Endothelial cell (in vitro differentiated cells): ENCODE data around the gene CCDC28B. TPM values are rescaled to one million over a fixed set of nuclear protein-coding genes. Genes with fewer than 3 reads are reported as not detected.

ENCODE experiments used
- DNase-seq: peaks from one replicate; pipeline ENCODE4 v3.0.0; 2021; ENCODE audit warnings: low spot score
- H3K27ac Mint-ChIP-seq: one replicate; pipeline ENCODE4 v1.8.0; 2021; ENCODE audit warnings: mixed read lengths, inconsistent platforms; ENCODE audit not compliant: unreplicated experiment
- H3K27me3 Mint-ChIP-seq: one replicate; pipeline ENCODE4 v1.8.0; 2021; ENCODE audit warnings: mild to moderate bottlenecking, moderate library complexity, mixed read lengths, inconsistent platforms; ENCODE audit not compliant: unreplicated experiment
- H3K36me3 Mint-ChIP-seq: one replicate; pipeline ENCODE4 v1.8.0; 2021; ENCODE audit warnings: mild to moderate bottlenecking, low read depth, mixed read lengths, inconsistent platforms; ENCODE audit not compliant: unreplicated experiment
- H3K4me1 Mint-ChIP-seq: one replicate; pipeline ENCODE4 v1.8.0; 2021; ENCODE audit warnings: mild to moderate bottlenecking, mixed read lengths, inconsistent platforms; ENCODE audit not compliant: unreplicated experiment
- H3K4me3 Mint-ChIP-seq: one replicate; pipeline ENCODE4 v1.8.0; 2021; ENCODE audit warnings: mild to moderate bottlenecking, mixed read lengths, inconsistent platforms; ENCODE audit not compliant: unreplicated experiment
- H3K9me3 Mint-ChIP-seq: one replicate; pipeline ENCODE4 v1.8.0; 2021; ENCODE audit warnings: mixed read lengths, inconsistent platforms; ENCODE audit not compliant: unreplicated experiment
- total RNA-seq: library from RNA; stranded (reverse); fragmentation: NEBNext Ultra II Directional; extraction: Animal tissue kit (Norgen Biotek cat#: 25700); gene quantifications from one replicate; pipeline ENCODE4 v1.2.1, GENCODE V29; 2021; ENCODE audit not compliant: unreplicated experiment
- TF ChIP-seq, protein P1 (sequence below): fragments of 200-600 bp; sonication (generic); IDR thresholded peaks from one replicate; pipeline ENCODE4 v1.5.0; 2021; ENCODE audit warnings: antibody characterized with exemption; ENCODE audit not compliant: unreplicated experiment

The CCDC28B gene
- total RNA-seq, 1 donor from 2014 or later = 22.9 TPM

DNA sequence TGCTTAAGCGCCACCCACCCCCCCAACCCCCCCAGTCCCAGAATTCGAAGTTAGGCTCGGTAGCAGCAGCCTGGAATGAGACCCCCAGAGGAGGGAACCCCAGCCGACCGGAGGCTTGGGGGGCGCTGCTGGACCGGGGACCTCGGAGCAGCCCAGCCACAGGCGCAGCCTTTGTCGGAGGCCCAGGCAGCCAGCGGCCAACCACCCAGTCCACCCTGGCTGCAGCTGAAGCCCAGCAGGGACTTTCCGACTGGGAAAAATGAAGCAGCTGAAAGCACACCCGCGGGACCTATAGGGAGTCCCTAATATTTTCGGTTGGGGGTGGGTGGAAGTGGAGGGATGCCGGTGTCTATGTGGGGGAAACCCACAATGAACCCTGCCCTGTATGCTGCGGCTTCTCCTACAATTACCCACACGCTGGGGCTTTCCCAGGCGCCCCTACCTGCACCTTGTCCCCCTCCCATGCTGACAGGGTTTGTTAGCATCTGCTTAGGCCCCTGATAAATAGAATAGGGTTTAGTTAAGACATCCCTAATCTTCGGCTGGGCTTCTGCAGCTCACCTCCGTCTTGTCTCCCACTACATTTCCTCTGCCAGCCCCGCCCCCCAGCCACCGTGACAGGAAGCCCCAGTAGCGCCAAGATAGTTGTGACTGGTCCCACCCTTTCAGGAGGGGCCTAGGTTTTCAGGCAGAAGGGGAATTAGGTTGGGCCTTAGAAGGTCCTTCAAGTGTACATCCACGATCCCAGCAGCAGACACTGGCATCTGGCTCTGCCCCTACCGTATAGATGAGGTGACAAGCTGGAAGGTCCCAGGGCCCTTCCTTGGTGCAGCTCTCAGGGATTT, 838 bp downstream of the CCDC28B start:
- Mint-ChIP-seq H3K27me3 (peaks cover 23% of the 10 kb centered on the region), H3K36me3 (peaks cover 19% of the 10 kb centered on the region), H3K9me3 (no peaks in the 10 kb centered on the region), H3K27ac (peak overlapping the region; percentile 57), H3K4me1 (peaks cover 34% of the 10 kb centered on the region), H3K4me3 (peak overlapping the region; percentile 92)
- peak; percentile 60 for DNase-seq
- TF ChIP-seq, protein P1, sequence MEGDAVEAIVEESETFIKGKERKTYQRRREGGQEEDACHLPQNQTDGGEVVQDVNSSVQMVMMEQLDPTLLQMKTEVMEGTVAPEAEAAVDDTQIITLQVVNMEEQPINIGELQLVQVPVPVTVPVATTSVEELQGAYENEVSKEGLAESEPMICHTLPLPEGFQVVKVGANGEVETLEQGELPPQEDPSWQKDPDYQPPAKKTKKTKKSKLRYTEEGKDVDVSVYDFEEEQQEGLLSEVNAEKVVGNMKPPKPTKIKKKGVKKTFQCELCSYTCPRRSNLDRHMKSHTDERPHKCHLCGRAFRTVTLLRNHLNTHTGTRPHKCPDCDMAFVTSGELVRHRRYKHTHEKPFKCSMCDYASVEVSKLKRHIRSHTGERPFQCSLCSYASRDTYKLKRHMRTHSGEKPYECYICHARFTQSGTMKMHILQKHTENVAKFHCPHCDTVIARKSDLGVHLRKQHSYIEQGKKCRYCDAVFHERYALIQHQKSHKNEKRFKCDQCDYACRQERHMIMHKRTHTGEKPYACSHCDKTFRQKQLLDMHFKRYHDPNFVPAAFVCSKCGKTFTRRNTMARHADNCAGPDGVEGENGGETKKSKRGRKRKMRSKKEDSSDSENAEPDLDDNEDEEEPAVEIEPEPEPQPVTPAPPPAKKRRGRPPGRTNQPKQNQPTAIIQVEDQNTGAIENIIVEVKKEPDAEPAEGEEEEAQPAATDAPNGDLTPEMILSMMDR = no peak

DNA sequence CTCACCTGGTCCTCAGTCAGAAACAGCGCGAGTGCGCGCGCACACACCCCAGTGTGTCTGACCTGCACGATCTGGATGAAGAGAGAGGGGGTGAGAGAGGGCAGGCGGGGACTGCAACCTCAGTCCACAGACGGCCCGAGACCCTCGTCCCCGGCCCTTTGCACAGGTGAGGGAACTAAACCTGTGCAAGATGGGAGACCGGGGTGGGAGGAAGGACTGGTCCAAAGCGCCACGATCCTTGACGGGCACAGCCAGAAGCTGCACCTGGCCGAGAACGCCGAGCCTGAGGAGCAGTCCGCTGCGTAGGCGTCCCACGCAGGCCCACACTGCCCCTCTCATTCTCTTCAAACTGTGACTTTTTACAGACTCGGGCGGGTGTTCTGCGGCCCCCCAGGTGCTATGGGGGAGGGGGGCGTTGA, 4.6 kb downstream of the CCDC28B start:
- H3K36me3 Mint-ChIP-seq = no peaks in the 10 kb centered on the region
- H3K9me3 Mint-ChIP-seq = no peaks in the 10 kb centered on the region
- no peak overlapping the region for H3K27ac Mint-ChIP-seq
- TF ChIP-seq, protein P1 = no peak
- DNase-seq = no peak
- H3K4me3 Mint-ChIP-seq = peak overlapping the region; percentile 91
- peaks cover 14% of the 10 kb centered on the region for H3K27me3 Mint-ChIP-seq
- peaks cover 25% of the 10 kb centered on the region for H3K4me1 Mint-ChIP-seq

DNA sequence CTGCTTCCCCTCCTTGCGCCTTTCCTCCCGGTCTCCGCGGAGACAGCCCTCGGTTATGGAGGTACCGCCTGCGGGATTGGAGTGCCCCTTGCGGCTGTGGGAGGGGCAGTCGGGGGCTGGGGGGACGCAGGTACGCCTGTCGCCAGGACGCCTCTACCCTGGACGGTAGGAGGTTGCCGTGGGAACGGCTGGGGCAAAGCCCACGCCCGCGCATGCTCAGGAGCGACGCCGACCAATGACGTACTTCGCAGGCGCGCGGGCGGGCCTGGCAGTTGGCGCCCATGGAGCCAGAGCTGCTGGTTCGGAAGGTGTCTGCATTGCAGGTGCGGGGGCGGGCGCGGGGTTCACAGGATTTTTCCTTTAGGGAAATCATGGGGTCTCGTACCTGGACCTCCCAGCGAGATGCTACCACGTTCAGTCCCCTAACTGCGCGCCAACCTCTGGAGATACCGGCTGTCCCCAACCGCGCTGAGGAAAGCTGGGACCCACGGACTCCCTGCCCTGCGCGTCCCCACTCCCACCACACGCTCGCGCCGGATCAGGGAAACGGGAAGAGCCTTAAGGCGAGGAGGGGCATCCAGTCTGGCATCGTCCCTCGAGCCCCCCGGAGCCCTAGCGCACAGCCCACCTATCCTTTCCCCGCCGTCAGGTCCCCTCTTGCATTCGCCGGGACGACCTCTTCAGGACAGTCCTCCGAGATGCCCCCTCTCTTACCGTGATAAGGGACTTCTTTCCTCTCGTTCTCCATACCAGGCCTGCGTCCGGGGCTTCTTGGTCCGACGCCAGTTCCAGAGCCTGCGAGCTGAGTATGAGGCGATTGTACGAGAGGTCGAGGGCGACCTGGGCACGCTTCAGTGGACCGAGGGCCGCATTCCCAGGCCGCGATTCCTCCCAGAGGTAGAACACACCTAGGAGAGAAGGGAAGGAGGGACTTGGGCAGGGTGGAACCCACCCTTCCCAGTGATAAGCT, 5.3 kb downstream of the CCDC28B start, which contains the start of gene IQCC:
Gene IQCC (plus strand): TSS at position 271 of the 970 bp plus-strand sequence. CDS start 11 bp downstream, at position 282.
- TF ChIP-seq, protein P1 = peak; percentile 13
- DNase-seq = peak; percentile 83
- H3K36me3 Mint-ChIP-seq = no peaks in the 10 kb centered on the region
- H3K4me1 Mint-ChIP-seq = peaks cover 21% of the 10 kb centered on the region
- peaks cover 14% of the 10 kb centered on the region for H3K27me3 Mint-ChIP-seq
- peak within 1 kb of the TSS; percentile 75 for H3K27ac Mint-ChIP-seq
- H3K4me3 Mint-ChIP-seq = peak within 1 kb of the TSS; percentile 91
- H3K9me3 Mint-ChIP-seq = no peaks in the 10 kb centered on the region

DNA sequence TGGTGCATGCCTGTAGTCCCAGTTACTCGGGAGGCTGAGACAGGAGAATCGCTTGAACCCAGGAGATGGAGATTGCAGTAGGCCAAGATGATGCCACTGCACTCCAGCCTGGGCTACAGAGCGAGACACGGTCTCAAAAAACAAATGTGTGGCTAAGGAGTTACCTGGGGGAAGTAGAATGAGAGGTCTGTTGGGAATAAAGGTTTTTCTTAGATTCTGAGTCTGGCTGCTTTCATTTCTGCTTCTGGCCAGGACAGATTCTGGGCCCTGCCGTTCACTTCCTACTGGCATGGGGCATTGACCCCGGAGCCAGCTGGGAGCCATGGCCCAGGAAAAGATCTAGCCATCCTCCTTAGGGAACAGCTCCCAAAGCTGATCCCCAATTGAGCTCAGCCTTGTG, 8.1 kb downstream of the CCDC28B start:
- H3K4me1 Mint-ChIP-seq = peaks cover 7% of the 10 kb centered on the region
- H3K27me3 Mint-ChIP-seq = peaks cover 10% of the 10 kb centered on the region
- no peak overlapping the region for H3K4me3 Mint-ChIP-seq
- no peak overlapping the region for H3K27ac Mint-ChIP-seq
- no peaks in the 10 kb centered on the region for H3K9me3 Mint-ChIP-seq
- no peaks in the 10 kb centered on the region for H3K36me3 Mint-ChIP-seq
- TF ChIP-seq, protein P1 = no peak
- no peak for DNase-seq
